Activated naive CD4-positive, alpha-beta T cell (primary cell): Measurements from ENCODE around the gene SMIM9.
"Not testable (repeated sequence)": the region's sequence is repeated elsewhere in the genome, so short reads cannot be mapped to it uniquely, and the experiment has no call there.

Experiments used
- DNase-seq, 4 experiments: peaks; one replicate each; lab custom pipeline; 2025; lab: John Stamatoyannopoulos, UW

SMIM9 gene

GRCh38 chrX:154834562-154834961 lies at the start of gene SMIM9:
Gene SMIM9, minus strand, starts transcription at chrX:154834662. Its CDS starts 3,806 bp downstream, at chrX:154830856.
- DNase-seq, result no peak

GRCh38 chrX:154884069-154884468 lies 49.6 kb upstream of the SMIM9 start:
- not testable (repeated sequence) for DNase-seq

- DNase-seq, result no peak
These were observed 38.9 kb upstream of the SMIM9 start for GRCh38 chrX:154873329-154873728.

- not testable (repeated sequence) for DNase-seq
These were observed 34.1 kb upstream of the SMIM9 start for GRCh38 chrX:154868522-154868921.

DNA sequence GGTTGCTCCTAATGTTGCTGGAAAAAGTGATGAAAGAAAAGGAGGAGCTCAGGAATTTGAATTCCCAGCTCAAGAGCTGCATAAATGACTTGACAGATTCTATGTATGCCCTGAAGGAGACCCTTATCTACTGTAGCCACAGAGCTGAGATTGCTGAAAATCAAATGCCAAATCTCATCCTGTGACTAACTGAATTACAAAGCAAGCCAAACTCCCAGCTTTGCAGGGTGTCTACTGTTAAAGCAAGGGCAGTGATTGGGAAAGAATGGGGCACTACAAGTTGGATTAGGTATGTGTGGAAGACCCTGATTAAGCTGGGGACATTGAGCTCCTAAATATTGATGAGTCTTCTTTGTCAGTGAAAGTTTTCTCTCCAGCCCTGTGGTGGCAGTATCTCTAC lies 20.8 kb upstream of the SMIM9 start:
- DNase-seq, result no peak

GRCh38 chrX:154850957-154851611 lies 16.6 kb upstream of the SMIM9 start:
- no peak for DNase-seq

GRCh38 chrX:154840856-154841255 lies 6.4 kb upstream of the SMIM9 start:
- no peak for DNase-seq

DNA sequence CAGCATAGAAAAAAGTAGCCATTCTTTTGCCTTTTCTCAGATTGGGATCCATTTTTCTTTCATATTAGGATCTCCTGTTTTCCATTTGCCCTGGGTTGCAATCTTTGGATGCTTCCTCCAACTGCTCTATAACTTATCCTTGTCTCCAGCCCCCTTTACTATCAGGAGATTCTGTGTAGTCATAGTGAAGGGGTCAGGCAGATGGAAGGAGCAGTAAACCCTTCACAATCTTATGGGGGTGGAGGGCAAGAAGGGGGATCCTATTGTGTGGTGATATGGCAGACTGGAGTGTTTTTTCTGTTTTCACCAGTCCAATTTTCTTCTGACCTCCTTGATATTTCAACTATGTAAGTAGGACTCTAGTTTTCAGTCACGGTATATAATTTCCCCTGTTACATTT lies 1.7 kb upstream of the SMIM9 start:
- no peak for DNase-seq

DNA sequence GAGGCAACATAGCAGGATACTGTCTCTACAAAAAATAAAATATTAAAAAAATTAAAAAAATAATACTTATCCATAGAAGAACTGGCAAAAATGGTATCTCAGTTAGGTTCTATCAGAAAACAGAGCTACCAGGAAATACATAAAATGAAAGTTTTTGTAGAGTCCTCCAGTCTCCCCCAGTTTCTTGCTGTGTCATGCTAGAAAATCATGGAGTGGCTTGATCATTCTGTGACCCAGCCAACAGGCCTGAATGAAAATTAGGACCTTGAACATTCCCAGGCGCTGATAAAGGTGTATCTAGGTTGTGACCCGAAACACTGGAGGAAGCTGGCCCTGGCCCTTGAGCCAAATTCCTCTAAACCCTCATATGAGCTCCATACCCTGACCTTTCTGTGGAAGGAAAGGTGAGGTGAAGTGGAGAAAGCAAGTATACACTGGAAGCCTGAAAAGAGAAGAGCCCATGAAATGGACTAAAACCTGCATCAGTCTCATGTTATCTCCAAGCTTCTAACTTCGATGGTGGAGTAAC lies 652 bp downstream of the SMIM9 start:
- no peak for DNase-seq

- no peak for DNase-seq
These were observed 4.5 kb downstream of the SMIM9 start for GRCh38 chrX:154829926-154830442.

DNA sequence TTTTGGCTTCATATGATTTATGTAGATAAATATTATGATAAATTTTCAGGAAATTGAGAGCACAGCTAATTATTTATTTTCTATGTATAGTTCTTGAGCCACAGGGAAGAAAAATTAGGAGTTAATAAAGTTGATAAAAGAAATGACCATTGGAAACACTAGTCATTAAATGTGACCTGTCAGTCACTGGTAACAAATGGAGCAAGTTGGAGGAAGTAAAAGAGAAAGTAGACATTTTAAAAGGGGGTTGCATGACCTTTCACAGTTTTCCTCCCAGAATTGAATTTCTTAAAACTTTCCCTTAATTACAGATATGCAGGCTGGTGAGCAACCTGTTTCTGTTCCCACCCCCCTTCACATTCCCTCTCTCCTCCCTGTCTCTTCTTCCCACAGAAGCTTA lies 5.3 kb downstream of the SMIM9 start:
- DNase-seq, result no peak

DNA sequence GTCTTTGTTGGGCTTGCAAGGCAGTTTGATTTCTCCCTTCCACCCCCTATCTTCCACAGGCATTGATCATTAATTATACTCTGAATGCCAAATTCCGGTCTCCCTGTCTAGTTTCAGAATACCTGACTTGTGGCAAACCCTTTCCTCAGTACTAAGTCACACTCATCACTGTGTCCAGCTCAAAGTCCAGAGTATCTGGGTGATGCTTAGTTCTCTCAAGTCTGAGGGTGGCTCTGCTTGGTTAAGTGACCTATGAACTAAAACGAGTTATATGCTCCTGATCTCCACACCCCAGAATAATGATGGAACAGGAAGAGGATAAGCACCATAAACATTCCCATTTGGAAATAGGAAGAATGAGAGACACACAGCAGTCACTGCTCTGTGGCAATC lies 6.5 kb downstream of the SMIM9 start:
- no peak for DNase-seq

DNA sequence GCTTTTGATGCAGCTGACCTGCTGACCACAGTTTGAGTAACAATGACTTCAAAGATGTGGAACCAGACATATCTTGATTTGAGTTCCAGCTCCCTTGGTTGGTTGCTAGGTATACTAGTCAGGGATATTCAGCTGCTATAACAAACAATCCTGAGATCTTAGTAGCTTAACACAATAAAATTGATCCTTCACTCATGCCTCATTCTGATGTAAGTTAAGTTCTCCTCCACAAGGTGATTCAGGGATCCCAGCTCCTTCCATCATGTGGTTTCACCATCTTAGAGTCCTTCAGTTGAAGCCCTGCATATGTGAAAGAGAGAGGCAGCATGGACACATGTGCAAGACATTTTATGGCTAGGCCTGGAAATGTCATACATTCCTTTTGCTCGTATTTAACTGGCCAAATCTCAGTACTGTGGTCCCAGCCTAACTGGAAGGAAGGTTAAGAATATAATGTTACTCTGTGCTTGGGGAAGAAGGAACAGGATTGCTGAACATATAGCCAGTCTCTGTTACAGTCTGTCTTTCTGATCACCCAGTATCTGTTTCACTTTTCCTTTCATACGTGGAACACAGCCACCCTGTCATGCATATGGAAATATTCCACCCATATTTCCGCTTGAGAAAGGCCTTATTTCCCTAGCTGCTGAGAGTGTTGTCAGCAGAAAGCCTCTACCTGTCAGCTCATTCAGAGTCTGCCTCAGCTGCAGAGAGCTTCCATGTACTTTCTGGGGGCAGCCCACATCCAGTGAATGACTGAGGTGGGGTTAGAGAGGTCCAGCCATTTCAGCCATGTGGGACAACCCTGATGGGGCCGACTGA lies 7.1 kb downstream of the SMIM9 start:
- no peak for DNase-seq

DNA sequence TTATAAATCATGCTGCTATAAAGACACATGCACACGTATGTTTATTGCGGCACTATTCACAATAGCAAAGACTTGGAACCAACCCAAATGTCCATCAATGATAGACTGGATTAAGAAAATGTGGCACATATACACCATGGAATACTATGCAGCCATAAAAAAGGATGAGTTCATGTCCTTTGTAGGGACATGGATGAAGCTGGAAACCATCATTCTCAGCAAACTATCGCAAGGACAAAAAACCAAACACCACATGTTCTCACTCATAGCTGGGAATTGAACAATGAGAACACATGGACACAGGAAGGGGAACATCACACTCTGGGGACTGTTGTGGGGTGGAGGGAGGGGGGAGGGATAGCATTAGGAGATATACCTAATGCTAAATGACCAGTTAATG lies 8.9 kb downstream of the SMIM9 start:
- not testable (repeated sequence) for DNase-seq

- DNase-seq, result no peak
These were observed 9.8 kb downstream of the SMIM9 start for GRCh38 chrX:154824638-154825037.

DNA sequence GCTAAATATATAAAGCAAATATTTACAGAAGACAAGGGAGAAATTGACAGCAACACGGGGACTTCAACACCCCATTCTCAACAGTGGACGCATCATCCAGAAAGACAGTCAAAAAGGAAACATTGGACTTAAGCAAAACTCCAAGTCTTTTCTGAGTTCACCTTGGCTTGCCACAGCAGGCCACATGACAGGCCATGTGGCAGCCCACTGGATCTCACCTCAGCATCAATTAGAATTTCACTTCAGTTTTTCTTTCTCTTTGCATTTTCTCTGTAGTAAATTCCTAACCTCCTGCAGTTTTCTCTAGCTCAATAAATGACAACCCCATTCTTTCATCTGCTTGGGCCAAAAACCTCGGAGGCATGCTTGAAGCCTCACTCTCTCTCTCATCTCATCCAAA lies 12.4 kb downstream of the SMIM9 start:
- no peak for DNase-seq

DNA sequence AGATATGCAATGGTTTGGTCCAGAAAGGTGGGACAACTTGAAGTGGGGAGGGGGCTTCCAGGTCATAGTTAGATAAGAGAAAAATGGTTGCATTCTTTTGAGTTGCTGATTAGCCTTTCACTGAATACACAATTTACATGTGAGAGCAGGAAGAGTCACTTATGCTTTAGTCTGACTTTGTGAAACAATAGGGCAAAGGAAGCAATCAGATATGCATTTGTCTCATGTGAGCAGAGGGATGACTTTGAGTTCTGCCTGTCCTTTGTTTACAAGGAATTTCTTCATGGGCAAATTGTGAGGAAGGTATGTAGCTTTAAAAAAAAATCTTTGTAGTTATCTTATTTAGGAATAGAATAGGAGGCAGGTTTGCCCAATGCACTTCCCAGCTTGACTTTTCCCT lies 12.9 kb downstream of the SMIM9 start:
- no peak for DNase-seq

DNA sequence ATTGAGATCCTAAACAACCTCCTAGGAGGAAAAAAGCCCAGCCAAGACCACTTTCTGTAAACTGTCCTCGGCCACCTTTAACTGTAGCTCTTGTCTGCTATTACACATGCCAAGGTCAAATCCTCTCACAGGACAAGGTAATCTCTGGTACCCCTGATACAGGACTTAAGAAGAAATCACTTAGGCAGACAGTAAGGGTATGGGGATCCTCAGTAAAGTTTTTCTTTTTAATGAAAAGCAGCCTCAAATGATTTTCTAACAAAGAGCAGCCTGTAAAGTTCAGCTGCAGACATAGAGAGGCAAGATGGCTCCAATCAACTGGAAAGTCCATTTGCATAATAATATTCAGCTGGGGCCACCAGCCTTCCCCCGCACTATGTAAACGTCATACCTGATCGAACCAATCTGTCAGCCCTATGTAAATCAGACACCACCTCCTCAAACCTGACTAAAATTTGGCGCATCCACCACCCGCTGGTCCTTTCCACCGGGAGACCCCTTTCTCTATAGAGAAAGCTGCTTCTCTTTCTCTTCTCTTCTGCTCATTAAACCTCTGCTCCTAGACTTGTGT lies 14.6 kb downstream of the SMIM9 start:
- DNase-seq, result no peak

DNA sequence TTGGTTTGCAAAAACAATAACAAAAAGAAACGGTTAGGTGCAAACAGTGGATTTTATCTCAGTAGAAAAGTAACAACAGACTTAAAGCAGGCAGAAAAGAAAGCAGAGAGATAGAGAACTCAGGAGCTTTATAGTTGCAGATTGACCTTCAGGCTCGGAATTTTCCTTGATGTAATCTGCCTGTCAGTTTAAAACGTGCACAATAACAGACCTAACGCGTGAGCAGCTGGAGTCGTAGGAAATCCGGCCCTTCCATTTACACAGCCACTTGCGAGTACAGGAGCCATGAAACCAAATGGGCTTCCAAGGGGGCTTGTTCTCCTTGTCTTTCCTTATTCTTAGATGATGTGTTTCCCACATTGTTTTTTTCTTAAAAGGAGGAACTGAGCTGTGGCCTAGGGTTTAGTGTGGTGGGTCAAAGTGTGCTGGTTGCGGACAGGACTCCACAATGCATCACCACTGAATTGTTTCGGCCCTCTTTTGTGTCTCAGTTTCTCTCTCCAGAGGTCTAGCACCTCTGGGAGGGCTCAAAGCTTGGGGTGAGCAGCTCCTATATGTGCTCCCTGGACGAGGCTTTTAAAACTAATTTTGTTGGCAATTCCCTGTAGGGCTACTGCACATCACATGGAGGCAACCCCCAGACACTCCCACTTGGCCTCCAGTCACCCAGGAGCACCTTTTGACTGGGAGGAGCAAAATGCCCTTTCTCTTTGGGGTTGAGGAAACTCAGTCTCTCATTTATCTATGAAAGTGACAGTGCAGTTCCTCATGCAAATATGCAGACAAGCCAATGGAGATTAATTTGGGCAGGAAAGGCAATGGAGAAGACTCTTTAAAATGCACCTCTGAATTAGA lies 15.3 kb downstream of the SMIM9 start:
- DNase-seq, result no peak

- not testable (repeated sequence) for DNase-seq
These were observed 17.3 kb downstream of the SMIM9 start for GRCh38 chrX:154817048-154817618.

DNA sequence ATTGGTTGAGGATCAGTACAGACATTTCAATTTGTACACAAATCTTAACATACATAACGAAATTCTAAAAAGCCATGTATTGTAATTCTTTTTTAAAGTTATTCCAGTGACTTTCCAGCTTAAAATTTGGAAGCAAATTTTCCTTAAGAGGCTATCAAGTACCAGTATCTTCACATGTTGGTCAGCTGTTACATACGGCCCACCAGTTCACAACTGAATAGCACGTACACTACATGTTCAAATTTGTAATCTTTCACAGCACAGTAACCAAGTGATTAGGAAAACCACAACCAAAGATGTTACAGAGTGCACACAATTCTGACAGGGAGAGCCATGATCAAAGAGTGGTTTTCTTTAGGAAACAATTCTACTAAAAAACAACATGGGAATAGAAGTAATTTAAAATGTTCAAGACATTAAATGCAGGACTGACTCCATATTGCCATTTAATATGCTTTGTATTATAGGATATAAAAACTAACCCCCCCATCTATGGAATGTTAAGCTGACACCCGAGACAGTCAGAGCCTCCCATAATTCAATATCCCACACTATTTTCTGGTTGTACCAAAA lies 18.1 kb downstream of the SMIM9 start:
- not testable (repeated sequence) for DNase-seq
